HG03469 (cell line): ENCODE measurements around the gene EVA1C.
"Not testable (repeated sequence)": the region's sequence is repeated elsewhere in the genome, so short reads cannot be mapped to it uniquely, and the experiment has no call there.

Experiments
- ATAC-seq: cut with Tn5 transposase; IDR thresholded peaks from one replicate; pipeline ENCODE4 v1.9.1; 2021; ENCODE audit warnings: mild to moderate bottlenecking, moderate library complexity, moderate number of reproducible peaks; ENCODE audit not compliant: unreplicated experiment

EVA1C gene

DNA sequence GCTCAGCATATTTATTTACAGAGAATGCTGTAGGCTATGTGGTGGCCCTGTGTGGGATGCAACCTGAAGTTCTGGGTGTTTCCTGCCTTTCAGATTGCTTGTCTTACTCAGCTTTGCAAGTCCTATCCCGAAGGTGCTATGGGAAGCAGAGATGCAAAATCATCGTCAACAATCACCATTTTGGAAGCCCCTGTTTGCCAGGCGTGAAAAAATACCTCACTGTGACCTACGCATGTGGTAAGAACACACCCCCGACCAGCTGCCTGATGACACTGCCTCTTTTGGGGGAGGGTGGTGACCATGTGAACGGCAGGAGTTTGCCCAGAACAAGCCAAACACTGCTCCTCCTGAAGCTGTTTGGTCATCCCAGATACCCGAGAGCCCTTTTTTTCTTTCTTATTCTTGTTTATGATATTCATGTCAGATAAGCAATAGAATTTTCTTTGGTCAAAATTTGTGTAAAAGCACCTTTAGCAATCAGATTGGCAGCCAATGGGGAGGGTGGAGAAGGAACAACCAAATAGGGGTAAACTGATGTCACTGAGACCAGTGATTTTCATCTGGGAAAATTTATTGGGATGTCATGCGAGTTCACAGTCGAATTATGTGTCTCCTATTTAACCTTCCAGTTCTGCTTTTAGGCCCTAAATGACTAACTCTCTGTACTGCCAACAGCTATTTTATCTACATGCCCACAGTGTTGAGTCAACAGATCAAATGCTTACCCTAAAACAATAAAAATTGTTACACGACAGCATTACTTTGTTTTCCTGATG, 82.6 kb downstream of the EVA1C start:
- no peak for ATAC-seq

GRCh38 chr21:32496568-32496967, 84.1 kb downstream of the EVA1C start:
- ATAC-seq, result no peak

GRCh38 chr21:32499249-32500055, 86.9 kb downstream of the EVA1C start:
- ATAC-seq, result no peak

DNA sequence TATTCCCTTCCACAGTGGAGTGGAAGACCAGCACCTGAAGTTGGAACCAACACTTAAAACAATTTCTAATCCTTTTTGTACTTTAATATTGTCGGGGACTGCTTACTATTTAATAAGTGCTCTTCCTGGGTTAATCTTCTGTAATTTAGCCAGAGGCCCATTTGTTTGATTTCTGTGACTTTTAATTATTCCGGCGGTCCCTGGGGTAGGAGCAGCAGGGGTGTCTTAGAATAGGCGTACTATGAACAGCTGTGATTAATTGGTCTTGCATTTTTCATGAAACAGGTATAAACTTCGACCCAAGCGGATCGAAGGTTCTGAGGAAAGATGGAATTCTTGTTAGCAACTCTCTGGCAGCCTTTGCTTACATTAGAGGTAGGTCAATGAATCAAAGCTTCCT, 91.1 kb downstream of the EVA1C start:
- ATAC-seq, result not testable (repeated sequence)

- ATAC-seq, result not testable (repeated sequence)
Observed at GRCh38 chr21:32505767-32506166, 93.3 kb downstream of the EVA1C start.

DNA sequence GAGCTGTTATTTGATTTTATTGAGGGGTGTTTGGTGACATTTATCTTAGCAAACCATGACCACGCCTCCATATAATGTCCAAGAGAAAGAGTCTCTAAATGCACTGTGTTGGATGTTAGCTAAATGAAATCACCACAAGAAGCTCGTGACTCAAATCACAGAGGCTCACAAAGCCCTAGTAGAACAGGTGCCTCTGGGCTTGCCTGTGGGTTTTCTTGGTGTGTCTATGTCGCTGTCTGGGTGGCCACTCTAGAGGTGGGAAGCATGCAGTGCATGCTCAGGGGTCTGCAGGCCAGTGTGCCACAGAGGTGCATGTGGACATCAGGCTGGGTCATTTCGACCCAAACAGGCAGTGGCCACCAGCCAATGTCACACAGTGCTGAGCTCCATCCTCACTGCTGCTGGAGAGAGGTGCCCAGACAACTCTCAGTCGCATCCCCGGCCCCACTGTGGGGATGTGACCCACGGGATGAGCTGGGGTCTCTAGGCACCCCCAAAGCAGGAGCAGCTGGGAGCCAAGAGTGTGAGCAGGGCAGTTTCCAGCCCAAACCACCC, 94.0 kb downstream of the EVA1C start:
- not testable (repeated sequence) for ATAC-seq

- ATAC-seq, result no peak
Observed at GRCh38 chr21:32507342-32507919, 94.9 kb downstream of the EVA1C start.

DNA sequence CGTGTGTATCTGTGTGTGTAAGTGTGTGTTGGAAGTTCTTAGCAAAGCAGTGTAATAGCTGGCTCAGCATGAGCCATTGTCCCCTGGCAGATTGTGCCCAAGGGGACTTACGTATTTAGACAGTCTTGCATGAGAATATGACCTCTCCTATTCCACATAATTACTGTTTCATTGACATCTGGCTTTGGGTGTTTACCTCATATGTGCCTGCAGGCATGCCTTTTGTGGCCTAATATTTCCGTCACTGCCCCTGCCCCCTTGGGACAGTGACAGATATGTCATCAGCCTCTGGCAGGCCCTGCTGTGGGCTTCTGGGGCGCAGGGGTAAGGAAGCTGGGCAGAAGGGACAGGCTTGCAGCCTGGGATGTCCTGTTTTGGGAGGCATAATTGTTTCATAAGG, 95.5 kb downstream of the EVA1C start:
- ATAC-seq, result not testable (repeated sequence)

- no peak for ATAC-seq
Observed at GRCh38 chr21:32508558-32508957, 96.1 kb downstream of the EVA1C start.

GRCh38 chr21:32508975-32509374, 96.5 kb downstream of the EVA1C start:
- not testable (repeated sequence) for ATAC-seq

GRCh38 chr21:32514275-32515055, 102.0 kb downstream of the EVA1C start:
- no peak for ATAC-seq

DNA sequence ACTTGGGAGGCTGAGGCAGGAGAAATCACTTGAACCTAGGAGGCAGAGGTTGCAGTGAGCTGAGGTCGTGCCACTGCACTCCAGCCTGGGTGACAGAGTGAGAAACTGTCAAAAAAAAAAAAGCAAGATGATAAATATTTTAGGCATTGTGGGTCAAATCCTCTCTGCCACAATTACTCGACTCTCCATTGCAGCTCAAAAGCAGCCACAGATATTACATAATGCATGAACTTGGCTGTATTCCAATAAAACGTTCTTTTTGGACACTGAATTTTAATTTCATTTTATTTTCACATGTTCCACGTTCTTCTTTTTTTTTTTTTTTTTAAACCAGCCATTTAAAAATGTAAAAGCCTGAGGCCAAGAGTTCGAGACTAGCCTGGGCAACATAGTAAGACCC, 103.4 kb downstream of the EVA1C start:
- ATAC-seq, result no peak

- no peak for ATAC-seq
Observed at GRCh38 chr21:32516756-32517649, 104.5 kb downstream of the EVA1C start.

DNA sequence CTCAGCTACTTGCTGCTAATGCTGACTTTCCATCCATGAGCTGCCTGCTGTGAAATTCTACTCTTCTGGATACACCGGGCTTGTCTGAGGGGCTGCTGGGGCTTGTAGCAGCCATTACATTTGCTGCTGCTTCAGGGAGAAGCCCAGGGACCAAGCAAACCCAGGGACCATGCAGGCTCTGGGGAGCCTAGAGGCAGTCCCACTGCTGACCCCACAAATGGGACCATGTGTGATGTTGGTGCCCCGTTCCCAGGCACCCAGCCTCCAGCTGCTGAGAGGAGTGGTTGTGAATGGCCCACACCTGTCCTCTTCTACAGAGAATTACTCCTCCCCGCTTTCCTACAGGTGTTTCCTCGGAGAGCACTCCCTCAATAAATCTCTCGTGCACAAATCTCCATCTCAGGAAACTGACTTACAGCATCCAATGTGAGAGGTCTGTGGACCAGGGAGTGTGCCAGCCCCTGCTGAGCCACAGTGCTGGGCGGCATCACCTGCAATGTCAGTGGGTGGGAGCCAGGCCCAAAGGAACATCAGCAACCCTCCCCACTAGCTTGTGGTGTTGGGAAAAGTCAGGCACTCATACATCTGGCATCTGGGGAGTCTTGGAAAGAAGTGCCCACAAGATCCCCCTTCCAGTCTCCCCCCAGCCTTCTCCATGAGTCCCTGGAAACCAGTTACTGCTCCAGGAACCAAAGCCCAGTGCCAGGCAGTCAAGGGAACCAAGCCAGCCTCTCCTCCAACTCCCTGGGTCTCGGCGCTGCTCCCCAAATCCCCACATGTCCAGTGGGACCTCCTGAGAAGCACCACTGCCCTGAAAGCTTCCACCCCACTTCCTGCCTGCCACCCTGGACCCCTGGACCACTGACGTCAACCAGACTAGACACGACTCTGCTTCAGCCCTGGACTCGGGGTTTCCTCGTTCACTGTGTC, 107.7 kb downstream of the EVA1C start:
- ATAC-seq, result no peak

GRCh38 chr21:32520875-32521735, 108.6 kb downstream of the EVA1C start:
- ATAC-seq, result no peak

- ATAC-seq, result no peak
Observed at GRCh38 chr21:32521736-32522355, 109.3 kb downstream of the EVA1C start.

GRCh38 chr21:32523463-32523862, 111.0 kb downstream of the EVA1C start:
- no peak for ATAC-seq
